Lung (tissue), 12 donors: ENCODE measurements around the gene HADHB. TPM values are rescaled to one million over a fixed set of nuclear protein-coding genes. Genes with fewer than 3 reads are reported as not detected.
A peak's percentile ranks its signal among the peaks of the same experiment; 100 is the strongest.

Experiments used
- ATAC-seq: fragments of 200-7000 bp; cut with Tn5 transposase; one replicate; pipeline ENCODE4 v1.9.1; 2020; ENCODE audit warnings: moderate number of reproducible peaks; ENCODE audit not compliant: insufficient read depth, low FRiP score
- DNase-seq, 3 donors: peaks; one replicate each; pipeline ENCODE4 v3.0.0-alpha.2; 2013 to 2017
- H3K27ac ChIP-seq, 2 donors: one replicate each; pipeline ENCODE4 v1.5.1; 2013; ENCODE audit warnings: mild to moderate bottlenecking in 2 of 2, moderate library complexity in 2 of 2, control low read depth in 1 of 2, inconsistent platforms in 1 of 2, low read depth in 1 of 2, low read length in 1 of 2
- H3K27me3 ChIP-seq, 3 donors: one replicate each; pipeline ENCODE4 v1.5.1; 2013; ENCODE audit warnings: low read length in 2 of 3; ENCODE audit not compliant: control insufficient read depth in 3 of 3, insufficient read depth in 3 of 3
- H3K36me3 ChIP-seq, 4 donors: one replicate each; pipeline ENCODE4 v1.5.1; 2013; ENCODE audit warnings: low read length in 4 of 4, mild to moderate bottlenecking in 1 of 4, moderate library complexity in 1 of 4; ENCODE audit not compliant: control insufficient read depth in 4 of 4, insufficient read depth in 4 of 4
- H3K4me1 ChIP-seq, 5 donors: one replicate each; pipeline ENCODE4 v1.5.1; 2013; ENCODE audit warnings: low read length in 5 of 5, mild to moderate bottlenecking in 2 of 5, moderate library complexity in 1 of 5; ENCODE audit not compliant: control insufficient read depth in 5 of 5, insufficient read depth in 5 of 5
- H3K4me3 ChIP-seq: one replicate; pipeline ENCODE4 v1.5.1; 2013; ENCODE audit warnings: mild to moderate bottlenecking, control low read depth, moderate library complexity
- H3K9ac ChIP-seq, 2 donors: one replicate each; pipeline ENCODE4 v1.5.1; 2013; ENCODE audit warnings: low read length in 2 of 2, control low read depth in 1 of 2; ENCODE audit not compliant: insufficient read depth in 1 of 2
- H3K9me3 ChIP-seq, 4 donors: one replicate each; pipeline ENCODE4 v1.5.1; 2013; ENCODE audit warnings: low read length in 3 of 4, mild to moderate bottlenecking in 1 of 4, moderate library complexity in 1 of 4; ENCODE audit not compliant: control insufficient read depth in 4 of 4, insufficient read depth in 3 of 4
- CTCF ChIP-seq: IDR thresholded peaks from 2 replicates; pipeline ENCODE4 v1.5.1; 2012; ENCODE audit warnings: mild to moderate bottlenecking; ENCODE audit errors: control extremely low read depth, extremely low read depth
- WGBS, 2 donors: extraction: QIAGEN DNeasy Blood & Tissue Kit; methylation state at CpG; one replicate each; pipeline ENCODE4 v1.1.7; 2013; 5-methylcytosine and 5-hydroxymethylcytosine counted together
- polyA plus RNA-seq, 2 donors: library from polyadenylated mRNA; stranded (reverse); fragments of 200-250 nt; gene quantifications; one replicate each; pipeline ENCODE4 v1.2.1, GENCODE V29; 2013
- total RNA-seq, 2 donors: library from RNA; depleted of rRNA in 1 of 2; stranded (reverse); fragments of >200 nt in 1 of 2; gene quantifications; one replicate each; pipeline ENCODE4 v1.2.1, GENCODE V29; 2014 to 2021
- donor health status: control.
- donor health status: control.
- donor health status: Bipolar disorder and iron deficiency.
- donor health status: healthy.
- donor health status: DM: yes; HTN: yes; CAD: no.

The HADHB gene
- total and polyA plus RNA-seq, 4 donors = 63.1 to 140 (median 89.6) TPM

- Histone ChIP-seq H3K27ac (no peak overlapping the region), H3K27me3 (no peaks in the 10 kb centered on the region), H3K4me3 (no peak overlapping the region), H3K9me3 (no peaks in the 10 kb centered on the region), H3K36me3 (peaks cover 18 to 56% (median 38%) of the 10 kb centered on the region in 4 donors), H3K4me1 (no peaks in the 10 kb centered on the region), H3K9ac (no peak overlapping the region)
- no peak for ATAC-seq
- no peak for DNase-seq
- WGBS, 2 donors = 96 to 98% methylated on average over 4 of the region's 4 CpGs
- no peak for TF ChIP-seq CTCF
These were observed 28.2 kb upstream of the HADHB start for GRCh38 chr2:26216587-26216986.

- H3K4me3 ChIP-seq = no peak overlapping the region
- H3K36me3 ChIP-seq = peaks cover 21 to 52% (median 43%) of the 10 kb centered on the region in 4 donors
- TF ChIP-seq CTCF = no peak
- peaks cover 0 to 2% (median 0%) of the 10 kb centered on the region in 5 donors for H3K4me1 ChIP-seq
- 81 to 82% methylated on average over 6 of the region's 6 CpGs for WGBS, 2 donors
- H3K27ac ChIP-seq = no peak overlapping the region
- no peak for DNase-seq
- H3K9ac ChIP-seq = no peak overlapping the region
- no peaks in the 10 kb centered on the region for H3K27me3 ChIP-seq
- no peak for ATAC-seq
- no peaks in the 10 kb centered on the region for H3K9me3 ChIP-seq
These were observed 27.0 kb upstream of the HADHB start for GRCh38 chr2:26217720-26218119.

- peak; percentile 19 for ATAC-seq
- H3K36me3 ChIP-seq = peaks cover 17 to 39% (median 25%) of the 10 kb centered on the region in 4 donors
- H3K4me1 ChIP-seq = peaks cover 0 to 5% (median 0%) of the 10 kb centered on the region in 5 donors
- H3K27ac ChIP-seq = no peak overlapping the region
- H3K9ac ChIP-seq = no peak overlapping the region
- DNase-seq = peak in 2 of 3 donors; percentile 20 to 55
- no peaks in the 10 kb centered on the region for H3K9me3 ChIP-seq
- H3K27me3 ChIP-seq = no peaks in the 10 kb centered on the region
- WGBS, 2 donors = 93 to 95% methylated on average over 1 of the region's 1 CpG
- TF ChIP-seq CTCF = no peak
- no peak overlapping the region for H3K4me3 ChIP-seq
These were observed 21.7 kb upstream of the HADHB start for GRCh38 chr2:26223018-26223417.

GRCh38 chr2:26224095-26224494, 20.6 kb upstream of the HADHB start:
- Histone ChIP-seq H3K9ac (no peak overlapping the region), H3K27ac (no peak overlapping the region), H3K27me3 (no peaks in the 10 kb centered on the region), H3K9me3 (no peaks in the 10 kb centered on the region), H3K4me3 (no peak overlapping the region), H3K4me1 (peaks cover 0 to 5% (median 0%) of the 10 kb centered on the region in 5 donors), H3K36me3 (peaks cover 23 to 41% (median 32%) of the 10 kb centered on the region in 4 donors)
- 90 to 93% methylated on average over 2 of the region's 2 CpGs for WGBS, 2 donors
- DNase-seq (no peak), ATAC-seq (no peak)
- TF ChIP-seq CTCF = no peak
